ENCODE results near the gene FRMD6.

- TF ChIP-seq POLR2A (IDR thresholded peaks at IDR 0.05; ENCODE audit: low read length) (no peak), GATA1 (IDR thresholded peaks at IDR 0.05; ENCODE audit: low read depth, low read length) (no peak)
These were observed 26.6 kb upstream of the FRMD6 start for GRCh38 chr14:51624955-51625569.

Measured in erythroblast (primary cell).